Measurements from ENCODE around the gene ZNF331.

ZNF331 gene

GRCh38 chr19:53624771-53625545, 87.0 kb downstream of the ZNF331 start:
- Mint-ChIP-seq H3K27ac (no peak overlapping the region), H3K4me3 (no peak overlapping the region), H3K9me3 (peaks cover 5% of the 10 kb centered on the region), H3K27me3 (no peaks in the 10 kb centered on the region), H3K4me1 (no peaks in the 10 kb centered on the region), H3K36me3 (peaks cover 1% of the 10 kb centered on the region)

DNA sequence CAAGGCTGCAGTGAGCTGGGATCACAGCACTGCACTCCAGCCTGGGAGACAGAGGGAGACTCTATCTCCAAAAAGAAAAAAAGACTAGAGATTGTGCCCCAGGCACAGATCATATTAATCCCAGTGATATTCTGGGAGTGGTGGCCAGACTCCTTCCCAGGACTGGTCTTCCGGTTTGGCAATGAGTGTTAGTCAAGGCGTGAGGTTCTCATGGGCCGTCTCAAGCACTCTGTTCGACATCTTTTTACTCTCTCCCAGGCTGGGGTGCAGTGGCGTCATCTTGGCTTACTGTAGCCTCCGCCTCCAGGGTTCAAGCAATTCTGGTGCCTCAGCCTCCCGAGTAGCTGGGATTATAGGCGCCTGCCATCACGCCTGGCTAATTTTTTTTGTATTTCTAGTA, 88.5 kb downstream of the ZNF331 start:
- Mint-ChIP-seq H3K9me3 (peaks cover 5% of the 10 kb centered on the region), H3K36me3 (peaks cover 1% of the 10 kb centered on the region), H3K4me3 (no peak overlapping the region), H3K4me1 (no peaks in the 10 kb centered on the region), H3K27me3 (no peaks in the 10 kb centered on the region), H3K27ac (no peak overlapping the region)

GRCh38 chr19:53626976-53627375, 89.0 kb downstream of the ZNF331 start:
- Mint-ChIP-seq H3K27me3 (no peaks in the 10 kb centered on the region), H3K4me3 (no peak overlapping the region), H3K27ac (no peak overlapping the region), H3K36me3 (peaks cover 1% of the 10 kb centered on the region), H3K9me3 (peaks cover 5% of the 10 kb centered on the region), H3K4me1 (no peaks in the 10 kb centered on the region)

Data from activated naive CD4-positive, alpha-beta T cell treated with anti-CD3 and anti-CD28 coated beads, Interleukin-2, amount 50 U/mL, for 24 hours (primary cell).